HG03342 (cell line): ENCODE measurements around the gene TIMM44.
A peak's percentile ranks its signal among the peaks of the same experiment; 100 is the strongest.

ENCODE experiments used
- ATAC-seq: cut with Tn5 transposase; IDR thresholded peaks from one replicate; pipeline ENCODE4 v1.9.1; 2021; ENCODE audit warnings: mild to moderate bottlenecking, moderate library complexity; ENCODE audit not compliant: unreplicated experiment

TIMM44 gene

DNA sequence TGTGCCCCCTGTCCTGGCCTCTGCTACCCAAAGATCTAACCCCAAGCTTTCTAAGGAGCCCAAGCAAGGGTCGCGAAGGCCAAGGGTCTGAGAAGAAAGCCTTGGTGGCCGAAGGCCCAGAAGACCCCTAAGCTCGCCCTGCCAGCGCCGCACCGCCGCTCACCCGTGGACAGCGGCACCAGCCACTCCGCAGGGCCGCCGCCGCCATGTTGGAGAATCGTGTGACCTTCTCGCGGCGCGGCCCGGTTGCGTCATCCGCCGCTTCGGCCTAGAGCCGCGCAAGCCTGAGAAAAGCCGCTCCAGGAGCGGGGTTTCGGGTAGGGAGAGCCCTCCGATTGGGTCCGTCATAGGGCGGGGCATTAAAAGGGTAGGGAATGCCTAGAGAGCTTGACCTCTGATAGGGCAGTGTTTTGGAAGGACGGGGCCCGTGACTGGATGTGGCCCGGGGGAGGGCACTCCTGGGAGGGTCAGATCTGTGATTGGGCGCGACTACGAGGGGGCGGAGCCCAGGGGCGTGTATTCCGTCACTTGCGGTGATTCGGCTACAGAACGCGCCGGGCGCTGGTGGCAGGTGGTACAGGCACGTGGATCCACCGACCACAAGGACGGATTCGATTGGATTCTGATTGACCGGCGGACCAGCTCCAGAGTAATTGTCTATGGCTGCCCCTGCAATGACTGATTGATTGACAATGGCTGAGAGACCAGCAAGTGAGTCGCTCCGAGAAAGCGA lies at the start of gene TIMM44:
TSS of gene TIMM44 (minus strand) at position 223 of the 733 bp plus-strand sequence. CDS start at position 208, 15 bp downstream.
- ATAC-seq: peak; percentile 94

DNA sequence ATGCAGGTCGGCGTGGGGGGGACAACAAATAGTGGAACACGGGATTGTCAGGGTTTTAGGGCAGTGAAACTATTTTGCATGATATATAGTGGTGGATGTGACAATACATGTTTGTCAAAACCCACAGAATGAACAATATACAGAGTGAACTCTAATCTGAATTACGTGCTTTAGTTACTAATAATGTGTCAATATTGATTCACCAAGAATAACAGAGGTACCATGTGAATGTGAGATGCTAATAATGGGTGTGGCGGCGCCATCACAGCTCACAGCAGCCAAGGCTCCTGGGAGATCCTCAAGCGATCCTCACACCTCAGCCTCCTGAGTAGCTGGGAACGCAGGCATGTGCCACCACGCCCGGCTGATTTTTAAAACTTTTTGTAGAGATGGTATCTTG lies 49.1 kb upstream of the TIMM44 start:
- no peak for ATAC-seq

- ATAC-seq: no peak
Observed at GRCh38 chr19:7989071-7989575, 45.7 kb upstream of the TIMM44 start.

DNA sequence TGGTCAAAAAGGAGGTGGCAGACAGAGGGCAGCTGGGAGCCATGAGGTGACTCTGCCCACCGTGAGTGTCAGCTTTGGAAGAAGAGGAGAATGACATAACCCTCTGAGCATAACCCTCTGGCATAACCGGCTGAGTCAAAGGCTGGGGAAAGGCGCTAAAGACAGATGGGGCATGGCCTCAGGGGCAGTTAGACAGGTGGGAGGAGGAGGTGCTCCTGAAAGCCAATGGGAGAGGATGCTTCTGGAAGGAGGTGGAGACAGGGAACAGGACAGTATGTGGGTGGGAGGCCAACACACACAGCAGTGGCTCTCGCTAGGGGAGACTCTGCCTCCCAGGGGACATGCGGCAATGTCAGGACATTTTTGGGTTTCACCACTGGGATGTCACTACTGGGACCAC lies 44.8 kb upstream of the TIMM44 start:
- no peak for ATAC-seq

DNA sequence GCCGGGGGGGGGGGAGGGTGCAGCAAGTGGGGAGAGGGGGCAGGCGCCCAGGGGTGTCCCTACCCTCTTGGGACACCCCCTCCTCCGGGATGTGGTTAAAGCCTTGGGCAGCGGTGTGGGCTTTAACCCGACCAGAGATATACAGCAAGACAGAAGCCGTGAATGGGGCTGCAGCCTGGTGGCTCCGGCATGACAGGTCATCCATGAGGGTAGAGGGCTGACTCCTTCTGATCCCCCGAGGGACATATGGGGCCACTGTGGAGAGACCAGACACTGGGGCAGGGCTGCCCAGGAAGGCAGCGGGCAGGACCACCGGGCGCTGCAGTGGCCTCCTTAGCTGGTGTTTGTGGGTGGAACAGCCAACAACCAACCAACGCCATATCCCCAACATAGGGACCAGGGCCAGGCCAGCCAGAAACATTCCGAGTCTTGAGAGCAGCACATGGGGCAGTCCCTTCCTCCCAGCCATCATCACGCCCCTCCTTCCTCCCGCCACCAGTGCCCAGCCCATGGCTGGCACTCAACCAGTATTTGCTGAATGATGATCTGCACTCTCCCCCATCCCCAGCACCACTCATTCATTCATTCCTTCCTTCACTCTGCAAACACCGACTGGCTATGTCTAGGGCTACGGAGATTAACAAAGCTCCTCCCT lies 43.8 kb upstream of the TIMM44 start:
- ATAC-seq: no peak

- no peak for ATAC-seq
Observed at GRCh38 chr19:7986321-7987113, 43.1 kb upstream of the TIMM44 start.

GRCh38 chr19:7985481-7985911 lies 42.0 kb upstream of the TIMM44 start:
- ATAC-seq: no peak

- ATAC-seq: no peak
Observed at GRCh38 chr19:7983995-7984837, 40.8 kb upstream of the TIMM44 start.

DNA sequence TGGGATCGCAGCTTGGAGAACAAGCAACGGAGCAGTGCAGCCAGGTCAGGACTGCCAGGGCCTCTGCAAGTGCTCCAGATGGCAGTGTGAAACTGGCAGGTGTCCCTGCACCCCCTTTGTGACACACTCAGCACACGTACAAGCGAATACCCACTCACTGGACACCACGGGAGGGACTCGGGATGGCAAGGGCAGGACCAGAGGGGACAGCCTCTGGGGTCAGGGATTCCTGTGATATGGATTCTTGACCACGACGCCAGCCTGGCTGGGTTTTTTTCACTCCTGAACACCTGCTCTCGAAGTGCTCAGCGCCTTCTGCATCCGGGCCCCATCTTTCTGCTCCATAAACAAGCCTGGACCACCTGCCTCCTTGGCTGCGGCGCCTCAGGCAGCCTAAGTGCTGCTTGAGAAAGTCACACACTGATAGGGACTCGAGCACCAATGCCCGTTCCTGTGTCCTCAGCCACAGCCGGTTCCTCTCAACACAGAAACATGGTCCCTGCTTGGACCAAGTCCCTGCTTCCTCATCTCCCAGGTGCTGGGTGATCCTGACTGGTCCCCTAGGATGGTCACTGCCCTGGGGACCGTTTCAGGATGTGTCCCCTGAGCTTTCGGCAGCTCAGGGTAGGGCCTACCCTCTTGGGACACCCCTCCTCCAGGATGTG lies 40.0 kb upstream of the TIMM44 start:
- ATAC-seq: no peak

GRCh38 chr19:7982651-7983099 lies 39.2 kb upstream of the TIMM44 start:
- no peak for ATAC-seq

DNA sequence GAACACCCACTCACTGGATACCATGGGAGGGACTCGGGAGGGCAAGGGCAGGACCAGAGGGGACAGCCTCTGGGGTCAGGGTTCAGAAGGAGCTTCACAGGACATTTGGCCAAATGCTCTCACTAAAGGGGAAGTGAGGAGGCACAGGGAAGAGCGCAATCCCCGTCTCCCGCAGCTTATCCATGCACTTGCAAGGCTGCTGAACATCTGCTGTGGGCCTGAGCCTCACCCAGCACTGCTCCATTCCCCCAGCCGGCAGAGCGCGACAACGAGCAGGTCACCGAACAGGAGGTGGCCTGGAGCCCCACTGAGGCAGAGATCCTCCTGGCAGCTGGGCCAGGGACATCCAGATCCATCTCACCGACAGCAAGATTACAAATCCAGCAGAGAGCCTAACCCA lies 38.6 kb upstream of the TIMM44 start:
- ATAC-seq: no peak

GRCh38 chr19:7981661-7982060 lies 38.2 kb upstream of the TIMM44 start:
- ATAC-seq: no peak

GRCh38 chr19:7981199-7981598 lies 37.7 kb upstream of the TIMM44 start:
- no peak for ATAC-seq

DNA sequence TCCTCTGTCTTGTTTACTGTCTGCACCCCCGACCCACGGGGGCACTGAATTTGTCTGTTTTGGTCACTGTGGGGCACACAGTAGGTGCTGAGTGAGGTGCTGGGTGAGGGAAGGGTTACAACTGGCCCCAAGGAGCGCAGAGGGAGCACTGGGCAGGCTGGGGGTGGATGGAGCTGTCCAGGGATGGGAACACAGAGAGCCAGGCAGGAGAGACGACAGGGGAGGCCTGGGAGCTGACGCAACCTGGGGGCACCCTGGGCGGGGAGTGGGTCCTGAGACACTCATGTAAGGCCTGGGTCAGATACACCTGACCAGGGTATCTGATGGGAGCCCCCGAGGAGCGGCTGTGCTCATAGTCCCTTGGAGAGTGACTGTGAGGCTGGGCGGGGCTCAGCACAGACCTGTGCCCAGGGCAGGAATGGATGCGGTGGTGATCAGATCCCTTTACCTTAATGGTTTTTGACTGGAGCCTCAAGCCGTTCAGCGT lies 37.2 kb upstream of the TIMM44 start:
- no peak for ATAC-seq

DNA sequence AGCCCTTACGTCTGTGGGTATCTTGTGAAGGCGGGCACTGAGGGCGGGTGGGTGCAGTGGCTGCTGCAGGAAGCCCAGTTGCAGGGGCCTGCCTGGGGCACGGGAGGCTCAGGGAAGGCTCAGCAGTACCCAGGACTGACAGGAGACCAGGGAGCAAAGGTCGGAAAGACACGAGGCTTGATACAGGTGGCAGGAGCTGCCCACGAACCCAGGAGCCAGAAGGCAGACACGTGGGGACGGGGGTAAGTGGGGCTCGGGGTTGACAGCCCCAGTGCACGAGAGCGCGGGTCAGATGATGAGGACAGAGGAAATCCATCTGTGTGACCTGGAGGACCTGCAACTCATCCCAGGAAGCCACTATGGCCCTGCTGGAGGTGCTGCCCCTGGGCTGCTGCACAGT lies 36.7 kb upstream of the TIMM44 start:
- no peak for ATAC-seq

DNA sequence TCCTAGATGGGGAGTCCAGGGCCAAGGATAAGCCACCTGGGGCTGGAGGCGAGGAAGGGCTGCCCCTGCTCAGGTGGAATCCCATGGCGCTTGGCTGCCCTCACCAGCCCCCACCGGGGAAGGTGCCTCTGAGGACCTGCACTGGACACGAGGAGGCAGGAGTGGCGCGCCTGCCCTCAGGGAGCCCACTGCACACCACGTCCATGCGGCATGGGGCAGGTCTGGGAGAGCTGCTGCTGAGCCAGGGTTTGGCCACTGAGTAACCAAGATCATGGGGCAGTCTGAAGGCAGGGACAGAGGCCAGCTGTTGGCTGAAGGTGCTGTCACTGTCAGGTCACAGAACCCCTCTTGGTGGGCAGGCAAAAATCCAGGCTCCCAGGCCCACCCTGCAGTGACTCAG lies 36.1 kb upstream of the TIMM44 start:
- ATAC-seq: no peak

- ATAC-seq: no peak
Observed at GRCh38 chr19:7979011-7979410, 35.5 kb upstream of the TIMM44 start.

DNA sequence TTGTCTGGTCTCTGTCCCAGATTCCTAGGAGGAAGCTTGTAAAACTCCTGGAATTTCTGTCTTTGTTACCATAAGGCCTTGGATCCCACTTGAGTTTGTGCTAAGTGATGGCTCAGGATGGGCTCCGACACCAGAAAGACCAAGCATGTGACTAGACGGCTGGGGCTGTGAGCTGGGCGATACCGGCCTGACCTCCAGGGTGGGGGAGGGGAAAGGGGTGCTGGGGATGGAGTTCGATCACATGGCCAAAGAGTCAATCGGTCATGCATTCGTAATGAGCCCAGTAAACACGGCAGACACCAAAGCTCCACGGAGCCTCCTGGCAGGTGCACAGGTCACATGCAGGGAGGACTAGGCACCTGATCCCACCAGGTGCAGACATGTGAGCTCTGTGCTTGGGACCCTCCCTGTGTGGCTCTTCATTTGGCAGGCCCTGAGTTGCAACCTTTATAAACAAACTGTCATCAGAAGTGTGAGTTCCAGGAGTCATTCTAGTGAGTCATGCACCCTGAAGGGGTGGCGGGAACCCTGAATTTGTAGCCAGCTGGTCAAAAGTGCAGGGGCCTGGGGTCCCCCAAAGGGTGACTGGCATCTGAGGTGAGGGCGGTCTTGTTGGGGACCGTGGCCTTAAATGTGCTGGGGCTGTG lies 34.8 kb upstream of the TIMM44 start:
- ATAC-seq: no peak

DNA sequence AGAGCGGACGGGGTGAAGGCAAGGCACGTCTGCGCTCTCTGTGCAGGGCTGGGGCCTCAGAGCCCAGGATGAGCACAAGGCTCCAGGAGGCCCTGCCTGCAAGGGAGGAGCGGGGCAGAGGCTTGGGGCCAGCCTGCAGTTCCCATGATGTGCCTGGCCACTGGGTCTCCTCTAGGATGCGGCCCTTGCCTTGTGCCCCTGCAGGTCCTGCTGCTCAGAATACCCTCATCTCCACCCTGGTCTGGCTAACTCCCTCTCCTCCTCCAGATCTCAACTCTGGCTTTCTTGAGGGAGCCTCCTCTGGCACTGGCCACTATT lies 34.2 kb upstream of the TIMM44 start:
- ATAC-seq: no peak
